Prostate gland (tissue), 2 donors: ENCODE results near the gene ULBP1.

Experiments
- POLR2A ChIP-seq: fragments of 450-650 bp; IDR thresholded peaks from one replicate; pipeline ENCODE4 v1.6.1; 2016; ENCODE audit warnings: antibody characterized with exemption, mild to moderate bottlenecking
- POLR2AphosphoS5 ChIP-seq: sonication (generic); formaldehyde crosslinking; IDR thresholded peaks from one replicate; pipeline ENCODE4 v1.6.1; 2017; ENCODE audit warnings: antibody characterized with exemption
- TF ChIP-seq, protein P1 (sequence below), 4 experiments: fragments of 200-600 bp in 2 of 4; fragments of 450-650 bp in 2 of 4; sonication (generic) in 2 of 4; IDR thresholded peaks; 1 replicate in 3 of 4; 2 replicates in 1 of 4; pipeline ENCODE4 v1.5.1; 2016 to 2019; ENCODE audit warnings: antibody characterized with exemption in 4 of 4, mild to moderate bottlenecking in 2 of 4, moderate library complexity in 2 of 4

GRCh38 chr6:149988550-149989346, 25.0 kb downstream of the ULBP1 start:
- TF ChIP-seq, protein P1, sequence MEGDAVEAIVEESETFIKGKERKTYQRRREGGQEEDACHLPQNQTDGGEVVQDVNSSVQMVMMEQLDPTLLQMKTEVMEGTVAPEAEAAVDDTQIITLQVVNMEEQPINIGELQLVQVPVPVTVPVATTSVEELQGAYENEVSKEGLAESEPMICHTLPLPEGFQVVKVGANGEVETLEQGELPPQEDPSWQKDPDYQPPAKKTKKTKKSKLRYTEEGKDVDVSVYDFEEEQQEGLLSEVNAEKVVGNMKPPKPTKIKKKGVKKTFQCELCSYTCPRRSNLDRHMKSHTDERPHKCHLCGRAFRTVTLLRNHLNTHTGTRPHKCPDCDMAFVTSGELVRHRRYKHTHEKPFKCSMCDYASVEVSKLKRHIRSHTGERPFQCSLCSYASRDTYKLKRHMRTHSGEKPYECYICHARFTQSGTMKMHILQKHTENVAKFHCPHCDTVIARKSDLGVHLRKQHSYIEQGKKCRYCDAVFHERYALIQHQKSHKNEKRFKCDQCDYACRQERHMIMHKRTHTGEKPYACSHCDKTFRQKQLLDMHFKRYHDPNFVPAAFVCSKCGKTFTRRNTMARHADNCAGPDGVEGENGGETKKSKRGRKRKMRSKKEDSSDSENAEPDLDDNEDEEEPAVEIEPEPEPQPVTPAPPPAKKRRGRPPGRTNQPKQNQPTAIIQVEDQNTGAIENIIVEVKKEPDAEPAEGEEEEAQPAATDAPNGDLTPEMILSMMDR (IDR thresholded peaks at IDR 0.05): no peak
- TF ChIP-seq POLR2A: no peak
- TF ChIP-seq POLR2AphosphoS5: no peak
